K562 (cell line): ENCODE results near the gene OR1N2. TPM values are rescaled to one million over a fixed set of nuclear protein-coding genes. Genes with fewer than 3 reads are reported as not detected.

Source experiments
- ATAC-seq: fragments of 200-7000 bp; cut with Tn5 transposase; 3 replicates; pipeline ENCODE4 v1.9.1; 2020; ENCODE audit warnings: moderate library complexity
- BruUV-seq: library from RNA; stranded (reverse); fragments of 400-500 nt; replicated peaks from 2 replicates; lab custom pipeline; 2021; lab: Mats Ljungman, UMichigan
- CTCF ChIA-PET: fragments of 300-600 bp; formaldehyde crosslinking; extraction: SDS; loops from one replicate; lab custom pipeline; 2021; ENCODE audit warnings: low intra/inter-chr PET ratio; lab: Yijun Ruan, JAX
- POLR2A ChIA-PET: fragments of 300-600, 350-650 bp; sonication (Branson Sonifier 250); formaldehyde crosslinking; extraction: SDS; loops from one replicate; lab custom pipeline; 2021; ENCODE audit warnings: antibody characterized with exemption, inconsistent platforms; lab: Yijun Ruan, JAX
- DNase-seq, 4 experiments: peaks; one replicate each; pipeline versions ENCODE4 v3.0.0 to v3.0.0-alpha.2; 2011 to 2018; ENCODE audit warnings: low spot score in 3 of 4, mixed read lengths in 3 of 4; ENCODE audit errors: extremely low read depth in 1 of 4
- FAIRE-seq: peaks from 2 replicates; lab custom pipeline; 2011; peaks lifted over from hg19 to GRCh38; lab: Jason Lieb, UNC
- H2AFZ ChIP-seq: 2 replicates; pipeline ENCODE4 v1.6.0; 2011; ENCODE audit warnings: low read depth, low read length, control low read depth, inconsistent platforms
- H3K27ac ChIP-seq: fragments of 200-600 bp; 3 replicates; pipeline ENCODE4 v1.8.0; 2011; ENCODE audit warnings: low read depth, mild to moderate bottlenecking, control low read depth, inconsistent platforms, low read length, moderate library complexity, mixed read lengths; ENCODE audit errors: extremely low read depth
- H3K27me3 ChIP-seq, 2 experiments: fragments of 300-600 bp in 1 of 2; 2 replicates in 1 of 2; 3 replicates in 1 of 2; pipeline versions ENCODE4 v1.6.0 to v1.8.0; 2011; ENCODE audit warnings: inconsistent platforms in 2 of 2, low read length in 2 of 2, mild to moderate bottlenecking in 1 of 2, mixed read lengths in 1 of 2, moderate library complexity in 1 of 2; ENCODE audit not compliant: control insufficient read depth in 2 of 2, insufficient read depth in 2 of 2
- H3K36me3 ChIP-seq: fragments of 300-600 bp; 3 replicates; pipeline ENCODE4 v1.8.0; 2011; ENCODE audit warnings: mild to moderate bottlenecking, low read length, inconsistent platforms; ENCODE audit not compliant: control insufficient read depth, insufficient read depth
- H3K4me1 ChIP-seq, 2 experiments: fragments of 200-600 bp in 1 of 2; replicated peaks in 1 of 2; 2 replicates in 1 of 2; 3 replicates in 1 of 2; pipeline versions ENCODE4 v1.5.1 to v1.8.0; 2011; ENCODE audit warnings: inconsistent platforms in 2 of 2, low read length in 2 of 2, mild to moderate bottlenecking in 1 of 2, mixed read lengths in 1 of 2, moderate library complexity in 1 of 2; ENCODE audit not compliant: control insufficient read depth in 2 of 2, insufficient read depth in 2 of 2
- H3K4me2 ChIP-seq: 2 replicates; pipeline ENCODE4 v1.6.1; 2011; ENCODE audit warnings: low read length, control low read depth, inconsistent platforms, mixed read lengths; ENCODE audit not compliant: insufficient read depth
- H3K4me3 ChIP-seq: fragments of 200-600 bp; sonication (generic), shearing (Covaris generic); 2 replicates; pipeline ENCODE4 v1.5.1; 2016; ENCODE audit warnings: control low read depth, inconsistent platforms
- H3K79me2 ChIP-seq: fragments of 200-600 bp; 3 replicates; pipeline ENCODE4 v1.8.0; 2011; ENCODE audit warnings: low read length, inconsistent platforms; ENCODE audit not compliant: control insufficient read depth, insufficient read depth
- H3K9ac ChIP-seq, 2 experiments: 2 replicates each; pipeline versions ENCODE4 v1.6.0 to v1.6.1; 2011; ENCODE audit warnings: low read depth in 2 of 2, low read length in 2 of 2, control low read depth in 1 of 2, inconsistent platforms in 1 of 2, mild to moderate bottlenecking in 1 of 2, mixed read lengths in 1 of 2; ENCODE audit not compliant: insufficient read depth in 1 of 2
- H3K9me1 ChIP-seq: one replicate; pipeline ENCODE4 v1.6.0; 2011; ENCODE audit warnings: inconsistent platforms, mild to moderate bottlenecking, low read length, moderate library complexity; ENCODE audit not compliant: control insufficient read depth, insufficient read depth
- H3K9me3 ChIP-seq: replicated peaks from 2 replicates; pipeline ENCODE4 v1.5.1; 2011; ENCODE audit warnings: low read depth, low read length, inconsistent platforms; ENCODE audit not compliant: control insufficient read depth, insufficient read depth
- H4K20me1 ChIP-seq: replicated peaks from 2 replicates; pipeline ENCODE4 v1.6.1; 2011; ENCODE audit warnings: low read length, inconsistent platforms, mixed read lengths; ENCODE audit not compliant: control insufficient read depth, insufficient read depth
- MCM3 ChIP-seq: fragments of 450-650 bp; IDR thresholded peaks from 2 replicates; pipeline ENCODE4 v1.6.1; 2016
- NFE2 ChIP-seq: IDR thresholded peaks from 2 replicates; pipeline ENCODE4 v1.6.1; 2014; ENCODE audit warnings: antibody characterized with exemption, low read depth
- NUFIP1 ChIP-seq: fragments of 450-650 bp; IDR thresholded peaks from 2 replicates; pipeline ENCODE4 v1.6.1; 2018; ENCODE audit not compliant: partially characterized antibody
- SIRT6 ChIP-seq: IDR thresholded peaks from one replicate; pipeline ENCODE4 v1.6.1; 2012; ENCODE audit warnings: low read depth, mild to moderate bottlenecking, control low read depth, inconsistent platforms, low read length, moderate library complexity
- STAG1 ChIP-seq: sonication (generic); formaldehyde crosslinking; IDR thresholded peaks from 2 replicates; pipeline ENCODE4 v1.5.0; 2020; ENCODE audit warnings: missing genetic modification reagents, borderline replicate concordance
- TCFL5 ChIP-seq: fragments of 250-450 bp; sonication (Bioruptor Pico); conservative IDR thresholded peaks from 2 replicates; pipeline ENCODE4 v1.6.1; 2021; ENCODE audit warnings: mild to moderate bottlenecking, moderate library complexity, matching md5 sums
- ZBTB8A ChIP-seq: fragments of 450-650 bp; IDR thresholded peaks from 2 replicates; pipeline ENCODE4 v1.6.1; 2018; ENCODE audit warnings: mild to moderate bottlenecking, moderate library complexity; ENCODE audit not compliant: partially characterized antibody
- ZNF175 ChIP-seq: fragments of 200-800 bp; sonication (Bioruptor generic); IDR thresholded peaks from 2 replicates; pipeline ENCODE4 v1.6.1; 2016; ENCODE audit warnings: low read depth, mild to moderate bottlenecking, missing genetic modification characterization, missing compliant biosample characterization
- ZNF224 ChIP-seq: sonication (generic); formaldehyde crosslinking; IDR thresholded peaks from 2 replicates; pipeline ENCODE4 v1.8.0; 2022; ENCODE audit warnings: mild to moderate bottlenecking, missing genetic modification reagents
- ZNF764 ChIP-seq: fragments of 250-450 bp; sonication (Bioruptor Pico); IDR thresholded peaks from 2 replicates; pipeline ENCODE4 v1.4.0; 2020; ENCODE audit warnings: low read depth, mild to moderate bottlenecking, moderate library complexity
- ZNF766 ChIP-seq: fragments of 200-800 bp; sonication (Bioruptor generic); conservative IDR thresholded peaks from 2 replicates; pipeline ENCODE4 v1.6.1; 2016; ENCODE audit warnings: missing genetic modification characterization, missing compliant biosample characterization
- WGBS: fragments of 100-300 bp; shearing (Covaris generic); methylation state at CpG from one replicate; pipeline ENCODE4 v1.1.6; 2016; ENCODE audit warnings: low coverage, mixed read lengths; ENCODE audit not compliant: insufficient coverage; ENCODE audit errors: missing lambda C conversion rate; 5-methylcytosine and 5-hydroxymethylcytosine counted together
- in situ Hi-C: fragments of 300-500 bp; cut with MboI; formaldehyde crosslinking; loops from 4 replicates; pipeline ENCODE4 v1.15.0; 2018; ENCODE audit warnings: inconsistent platforms, mixed read lengths
- intact Hi-C: fragments of 100-400 bp; cut with micrococcal nuclease; formaldehyde crosslinking; loops from 2 replicates; pipeline ENCODE4 v1.14.2; 2022
- polyA plus RNA-seq, 8 experiments: library from polyadenylated mRNA; depleted of rRNA in 4 of 8; stranded (reverse) in 5 of 8; unstranded in 3 of 8; fragments of >200 nt; fragmentation: Nextera tagmentation in 2 of 8; fragmentation: Illumina TruSeq in 1 of 8; extraction: Ambion mirVana in 2 of 8; extraction: Trizol in 1 of 8; gene quantifications; 2 replicates each; pipeline versions ENCODE4 v1.2.1 to v1.2.3, GENCODE V29; 2011 to 2014; ENCODE audit warnings: inconsistent platforms in 1 of 8, missing spikeins in 1 of 8
- total RNA-seq, 7 experiments: library from RNA; depleted of rRNA in 6 of 7; stranded (reverse); fragments of >200 nt in 6 of 7; fragmentation: Illumina TruSeq in 2 of 7; extraction: Trizol in 2 of 7; gene quantifications; 2 replicates each; pipeline versions ENCODE4 v1.2.1 to v1.2.3, GENCODE V29; 2011 to 2021; ENCODE audit warnings: low replicate concordance in 1 of 7
- TF ChIP-seq, protein P1 (sequence below): fragments of 250-450 bp; sonication (Bioruptor Pico); IDR thresholded peaks from 2 replicates; pipeline ENCODE4 v1.4.0; 2020; ENCODE audit warnings: borderline replicate concordance
- TF ChIP-seq, protein P2 (sequence below), 2 experiments: fragments of 200-800 bp in 1 of 2; sonication (Bioruptor generic) in 1 of 2; sonication (generic) in 1 of 2; formaldehyde crosslinking in 1 of 2; IDR thresholded peaks in 1 of 2; conservative IDR thresholded peaks in 1 of 2; 2 replicates each; pipeline versions ENCODE4 v1.5.0 to v1.6.1; 2016 to 2020; ENCODE audit warnings: missing compliant biosample characterization in 1 of 2, missing genetic modification characterization in 1 of 2, missing genetic modification reagents in 1 of 2
- TF ChIP-seq, protein P3 (sequence below): sonication (generic); formaldehyde crosslinking; IDR thresholded peaks from 2 replicates; pipeline ENCODE4 v1.8.0; 2022; ENCODE audit warnings: missing genetic modification reagents, mild to moderate bottlenecking, borderline replicate concordance
- TF ChIP-seq, protein P4 (sequence below): fragments of 250-450 bp; sonication (Bioruptor Pico); IDR thresholded peaks from 2 replicates; pipeline ENCODE4 v1.8.0; 2021; ENCODE audit warnings: moderate library complexity, mild to moderate bottlenecking, inconsistent platforms

Gene OR1N2
- total and polyA plus RNA-seq, 9 of the 15 experiments (the other 6 are each of a cell fraction or from before 2014, with no cell fraction given), result not detected

DNA sequence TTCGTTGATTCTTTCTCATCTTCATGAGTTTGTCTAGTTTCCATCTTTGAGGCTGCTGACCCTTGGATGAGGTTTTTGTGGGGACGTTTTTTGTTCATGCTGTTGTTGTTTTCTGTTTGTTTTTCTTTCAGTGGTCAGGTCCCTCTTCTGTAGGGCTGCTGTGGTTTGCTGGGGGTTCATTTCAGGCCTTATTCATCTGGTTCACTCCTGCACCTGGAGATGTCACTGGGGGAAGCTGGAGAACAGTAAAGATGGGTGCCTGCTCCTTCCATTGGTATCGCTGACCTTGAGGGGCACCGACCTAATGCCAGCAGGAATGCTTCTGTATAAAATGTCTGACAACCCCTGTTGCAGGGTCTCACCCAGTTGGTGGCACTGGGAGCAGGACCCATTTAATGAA, 8.5 kb downstream of the OR1N2 start:
- ATAC-seq, result no peak
- Histone ChIP-seq H2AFZ (no peak overlapping the region), H3K4me1 (no peaks in the 10 kb centered on the region), H3K36me3 (no peaks in the 10 kb centered on the region), H3K27me3 (no peaks in the 10 kb centered on the region), H3K4me2 (no peak overlapping the region), H3K9me1 (no peaks in the 10 kb centered on the region), H3K27ac (no peak overlapping the region), H3K9me3 (no peaks in the 10 kb centered on the region), H3K9ac (no peak overlapping the region), H4K20me1 (no peaks in the 10 kb centered on the region), H3K79me2 (no peaks in the 10 kb centered on the region), H3K4me3 (no peak overlapping the region)
- 0% methylated on average over 4 of the region's 4 CpGs for WGBS
- BruUV-seq, result no TSS peak
- POLR2A ChIA-PET, result no interaction called here
- intact Hi-C loops (no loop called here), in situ Hi-C loops (no loop called here)
- no peak for DNase-seq
- TF ChIP-seq, protein P1, sequence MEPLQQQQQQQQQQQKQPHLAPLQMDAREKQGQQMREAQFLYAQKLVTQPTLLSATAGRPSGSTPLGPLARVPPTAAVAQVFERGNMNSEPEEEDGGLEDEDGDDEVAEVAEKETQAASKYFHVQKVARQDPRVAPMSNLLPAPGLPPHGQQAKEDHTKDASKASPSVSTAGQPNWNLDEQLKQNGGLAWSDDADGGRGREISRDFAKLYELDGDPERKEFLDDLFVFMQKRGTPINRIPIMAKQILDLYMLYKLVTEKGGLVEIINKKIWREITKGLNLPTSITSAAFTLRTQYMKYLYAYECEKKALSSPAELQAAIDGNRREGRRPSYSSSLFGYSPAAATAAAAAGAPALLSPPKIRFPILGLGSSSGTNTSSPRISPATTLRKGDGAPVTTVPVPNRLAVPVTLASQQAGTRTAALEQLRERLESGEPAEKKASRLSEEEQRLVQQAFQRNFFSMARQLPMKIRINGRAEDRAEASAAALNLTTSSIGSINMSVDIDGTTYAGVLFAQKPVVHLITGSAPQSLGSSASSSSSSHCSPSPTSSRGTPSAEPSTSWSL (CRISPR knock-in tag), result no peak
- TF ChIP-seq ZNF766, result no peak
- no peak for TF ChIP-seq SIRT6
- TF ChIP-seq, protein P2, sequence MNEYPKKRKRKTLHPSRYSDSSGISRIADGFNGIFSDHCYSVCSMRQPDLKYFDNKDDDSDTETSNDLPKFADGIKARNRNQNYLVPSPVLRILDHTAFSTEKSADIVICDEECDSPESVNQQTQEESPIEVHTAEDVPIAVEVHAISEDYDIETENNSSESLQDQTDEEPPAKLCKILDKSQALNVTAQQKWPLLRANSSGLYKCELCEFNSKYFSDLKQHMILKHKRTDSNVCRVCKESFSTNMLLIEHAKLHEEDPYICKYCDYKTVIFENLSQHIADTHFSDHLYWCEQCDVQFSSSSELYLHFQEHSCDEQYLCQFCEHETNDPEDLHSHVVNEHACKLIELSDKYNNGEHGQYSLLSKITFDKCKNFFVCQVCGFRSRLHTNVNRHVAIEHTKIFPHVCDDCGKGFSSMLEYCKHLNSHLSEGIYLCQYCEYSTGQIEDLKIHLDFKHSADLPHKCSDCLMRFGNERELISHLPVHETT (CRISPR knock-in tag; conservative IDR thresholded peaks at IDR 0.05 in 1 of 2, IDR thresholded peaks at IDR 0.05 in 1 of 2), result no peak
- TF ChIP-seq ZBTB8A, result no peak
- TF ChIP-seq, protein P3, sequence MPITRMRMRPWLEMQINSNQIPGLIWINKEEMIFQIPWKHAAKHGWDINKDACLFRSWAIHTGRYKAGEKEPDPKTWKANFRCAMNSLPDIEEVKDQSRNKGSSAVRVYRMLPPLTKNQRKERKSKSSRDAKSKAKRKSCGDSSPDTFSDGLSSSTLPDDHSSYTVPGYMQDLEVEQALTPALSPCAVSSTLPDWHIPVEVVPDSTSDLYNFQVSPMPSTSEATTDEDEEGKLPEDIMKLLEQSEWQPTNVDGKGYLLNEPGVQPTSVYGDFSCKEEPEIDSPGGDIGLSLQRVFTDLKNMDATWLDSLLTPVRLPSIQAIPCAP (CRISPR knock-in tag), result no peak
- TF ChIP-seq ZNF764 (CRISPR knock-in tag), result no peak
- TF ChIP-seq, protein P4, sequence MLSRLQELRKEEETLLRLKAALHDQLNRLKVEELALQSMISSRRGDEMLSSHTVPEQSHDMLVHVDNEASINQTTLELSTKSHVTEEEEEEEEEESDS (CRISPR knock-in tag), result no peak
- no peak for TF ChIP-seq TCFL5 (CRISPR knock-in tag)
- TF ChIP-seq NFE2, result no peak
- TF ChIP-seq MCM3, result no peak
- no peak for TF ChIP-seq NUFIP1
- TF ChIP-seq ZNF224, result no peak
- no peak for TF ChIP-seq ZNF175
- no peak for TF ChIP-seq STAG1 (CRISPR knock-in tag)
- TF ChIP-seq, all 486 proteins: peak for 0
- no peak for FAIRE-seq
- CTCF ChIA-PET, result no interaction called here
